Endothelial cell of umbilical vein (primary cell): ENCODE measurements around the gene CCDC74B. TPM values are rescaled to one million over a fixed set of nuclear protein-coding genes. Genes with fewer than 3 reads are reported as not detected.
"Not testable (repeated sequence)": the region's sequence is repeated elsewhere in the genome, so short reads cannot be mapped to it uniquely, and the experiment has no call there.

ENCODE experiments used
- BruUV-seq: library from RNA; stranded (reverse); fragments of 400-500 nt; replicated peaks from 2 replicates; lab custom pipeline; 2021; lab: Mats Ljungman, UMichigan
- CTCF ChIA-PET: fragments of 300-600, 350-600 bp; sonication (Branson Sonifier 250); formaldehyde crosslinking; loops from one replicate; lab custom pipeline; 2021; ENCODE audit warnings: antibody characterized with exemption, inconsistent platforms; lab: Charles Lee
- POLR2A ChIA-PET: fragments of 300-600, 350-600 bp; sonication (Branson Sonifier 250); formaldehyde crosslinking; loops from one replicate; lab custom pipeline; 2021; ENCODE audit warnings: antibody characterized with exemption, inconsistent platforms; lab: Charles Lee
- DNase-seq: peaks from one replicate; pipeline ENCODE4 v3.0.0-alpha.2; 2011; ENCODE audit warnings: low read depth, low spot score
- FAIRE-seq: peaks from 2 replicates; lab custom pipeline; 2011; peaks lifted over from hg19 to GRCh38; lab: Jason Lieb, UNC
- H2AFZ ChIP-seq: 2 replicates; pipeline ENCODE4 v1.6.0; 2012; ENCODE audit warnings: low read depth, low read length, control low read depth, inconsistent platforms
- H3K27ac ChIP-seq: 2 replicates; pipeline ENCODE4 v1.5.1; 2011; ENCODE audit warnings: low read depth, mild to moderate bottlenecking, control low read depth, low read length, moderate library complexity; ENCODE audit not compliant: insufficient read depth
- H3K27me3 ChIP-seq, 2 experiments: 2 replicates each; pipeline versions ENCODE4 v1.6.0 to v1.6.1; 2011; ENCODE audit warnings: low read length in 2 of 2, mixed read lengths in 1 of 2; ENCODE audit not compliant: control insufficient read depth in 2 of 2, insufficient read depth in 2 of 2
- H3K36me3 ChIP-seq, 2 experiments: 2 replicates in 1 of 2; 3 replicates in 1 of 2; pipeline ENCODE4 v1.5.1; 2011; ENCODE audit warnings: low read length in 2 of 2, mild to moderate bottlenecking in 1 of 2, moderate library complexity in 1 of 2; ENCODE audit not compliant: control insufficient read depth in 2 of 2, insufficient read depth in 2 of 2; ENCODE audit errors: extremely low read depth in 1 of 2
- H3K4me1 ChIP-seq: 3 replicates; pipeline ENCODE4 v1.5.1; 2011; ENCODE audit warnings: mild to moderate bottlenecking, low read length; ENCODE audit not compliant: control insufficient read depth, insufficient read depth; ENCODE audit errors: extremely low read depth
- H3K4me2 ChIP-seq: 2 replicates; pipeline ENCODE4 v1.6.1; 2011; ENCODE audit warnings: low read length, control low read depth, mixed read lengths; ENCODE audit not compliant: insufficient read depth
- H3K4me3 ChIP-seq, 3 experiments: fragments of 200-600 bp in 1 of 3; sonication (generic), shearing (Covaris generic) in 1 of 3; replicated peaks in 1 of 3; 2 replicates each; pipeline ENCODE4 v1.5.1; 2011 to 2016; ENCODE audit warnings: control low read depth in 3 of 3, low read length in 3 of 3, mild to moderate bottlenecking in 2 of 3, inconsistent platforms in 1 of 3, low read depth in 1 of 3, moderate library complexity in 1 of 3; ENCODE audit not compliant: insufficient read depth in 1 of 3
- H3K79me2 ChIP-seq: 2 replicates; pipeline ENCODE4 v1.6.0; 2012; ENCODE audit warnings: low read length, inconsistent platforms; ENCODE audit not compliant: control insufficient read depth, insufficient read depth
- H3K9ac ChIP-seq: replicated peaks from 2 replicates; pipeline ENCODE3; 2011; ENCODE audit warnings: low read length, control low read depth; ENCODE audit not compliant: insufficient read depth; ENCODE audit errors: extremely low read depth
- H3K9me1 ChIP-seq: replicated peaks from 3 replicates; pipeline ENCODE4 v1.6.0; 2011; ENCODE audit warnings: mild to moderate bottlenecking, low read length; ENCODE audit not compliant: control insufficient read depth, insufficient read depth; ENCODE audit errors: extremely low read depth
- H3K9me3 ChIP-seq: replicated peaks from 2 replicates; pipeline ENCODE4 v1.5.1; 2012; ENCODE audit warnings: low read length, inconsistent platforms; ENCODE audit not compliant: control insufficient read depth, insufficient read depth
- H4K20me1 ChIP-seq: replicated peaks from 2 replicates; pipeline ENCODE3; 2011; ENCODE audit warnings: mild to moderate bottlenecking, low read length; ENCODE audit not compliant: control insufficient read depth, insufficient read depth; ENCODE audit errors: extremely low read depth
- POLR2AphosphoS5 ChIP-seq: IDR thresholded peaks from 2 replicates; pipeline ENCODE4 v1.6.1; 2012; ENCODE audit warnings: low read depth, mild to moderate bottlenecking, control low read depth, low read length, moderate library complexity; ENCODE audit not compliant: insufficient read depth
- dilution Hi-C: fragments of 300-500 bp; cut with MboI; formaldehyde crosslinking; loops from one replicate; pipeline ENCODE4 v1.15.0; 2019; ENCODE audit warnings: low sequenced_read_pairs; ENCODE audit not compliant: extremely low pct_ligation_motif_present
- intact Hi-C: fragments of 100-400 bp; cut with micrococcal nuclease; formaldehyde crosslinking; loops from one replicate; pipeline ENCODE4 v1.10.0; 2022
- polyA plus RNA-seq, 4 experiments: library from polyadenylated mRNA; depleted of rRNA in 3 of 4; stranded (reverse) in 3 of 4; unstranded in 1 of 4; fragments of >200 nt; gene quantifications; 2 replicates each; pipeline versions ENCODE4 v1.2.1 to v1.2.3, GENCODE V29; 2011 to 2012; ENCODE audit warnings: missing spikeins in 1 of 4
- total RNA-seq: library from RNA; stranded (reverse); gene quantifications from 2 replicates; pipeline ENCODE4 v1.2.3, GENCODE V29; 2021

The CCDC74B gene
- total and polyA plus RNA-seq, 2 donors (not counting 3 experiments of a cell fraction or from before 2014, with no cell fraction given) = 4.6 to 4.8 TPM

DNA sequence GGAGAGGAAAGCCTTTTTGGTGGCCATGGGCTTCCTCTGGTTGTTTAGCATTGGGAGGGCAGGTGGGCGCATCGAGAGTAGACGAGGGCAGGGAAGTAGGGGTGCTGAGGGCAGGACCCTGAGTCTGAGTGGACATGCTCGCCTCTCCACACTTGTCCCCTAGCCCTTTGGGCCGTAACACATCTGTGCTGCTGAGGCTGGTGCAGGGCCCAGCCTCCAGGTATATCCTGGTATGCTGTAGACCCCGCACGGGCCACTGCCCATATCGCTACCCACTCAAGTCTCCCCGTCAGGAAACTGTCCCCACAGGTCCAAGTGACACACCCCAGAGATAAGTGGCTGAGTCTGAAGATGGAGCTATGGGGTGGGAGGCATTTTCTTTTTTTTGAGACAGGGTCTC lies 13.7 kb upstream of the CCDC74B start:
- CTCF ChIA-PET = no interaction called here
- no peak for FAIRE-seq

GRCh38 chr2:130157825-130158514 lies 13.1 kb upstream of the CCDC74B start:
- H3K79me2 ChIP-seq, H2AFZ ChIP-seq, DNase-seq, H3K4me1 ChIP-seq, H3K27me3 ChIP-seq, POLR2A ChIA-PET, CTCF ChIA-PET, H3K9me3 ChIP-seq, FAIRE-seq, BruUV-seq, H3K4me3 ChIP-seq, H3K9ac ChIP-seq, H3K27ac ChIP-seq, H4K20me1 ChIP-seq, H3K9me1 ChIP-seq, intact Hi-C loops, H3K4me2 ChIP-seq, dilution Hi-C loops: not testable (repeated sequence)
- peaks cover 0 to 15% of the 10 kb centered on the region in 2 experiments for H3K36me3 ChIP-seq

More for the DNA sequence above, 13.7 kb upstream of the CCDC74B start:
- H2AFZ ChIP-seq = no peak overlapping the region
- no peak overlapping the region for H3K9ac ChIP-seq
- H3K36me3 ChIP-seq = peaks cover 0 to 13% of the 10 kb centered on the region in 2 experiments
- no peak overlapping the region for H3K27ac ChIP-seq
- no peaks in the 10 kb centered on the region for H3K79me2 ChIP-seq
- H3K27me3 ChIP-seq = no peaks in the 10 kb centered on the region
- no TSS peak for BruUV-seq
- dilution Hi-C loops (no loop called here), intact Hi-C loops (no loop called here)
- H3K4me2 ChIP-seq = no peak overlapping the region
- no peaks in the 10 kb centered on the region for H3K9me1 ChIP-seq
- no peaks in the 10 kb centered on the region for H4K20me1 ChIP-seq
- POLR2A ChIA-PET = no interaction called here
- no peak for TF ChIP-seq POLR2AphosphoS5
- no peaks in the 10 kb centered on the region for H3K9me3 ChIP-seq
- no peak for DNase-seq
- H3K4me1 ChIP-seq = no peaks in the 10 kb centered on the region
- no peak overlapping the region for H3K4me3 ChIP-seq

GRCh38 chr2:130157354-130157753 lies 12.4 kb upstream of the CCDC74B start:
- H3K79me2 ChIP-seq, BruUV-seq, CTCF ChIA-PET, H4K20me1 ChIP-seq, H3K4me1 ChIP-seq, DNase-seq, H3K27ac ChIP-seq, H3K4me3 ChIP-seq, FAIRE-seq, H3K9me3 ChIP-seq, dilution Hi-C loops, POLR2A ChIA-PET, H3K27me3 ChIP-seq, H2AFZ ChIP-seq, H3K9ac ChIP-seq, intact Hi-C loops, H3K9me1 ChIP-seq, H3K4me2 ChIP-seq: not testable (repeated sequence)
- H3K36me3 ChIP-seq = peaks cover 0 to 17% of the 10 kb centered on the region in 2 experiments
